ENCODE data around the gene SETD1B.

- TF ChIP-seq, protein P1, sequence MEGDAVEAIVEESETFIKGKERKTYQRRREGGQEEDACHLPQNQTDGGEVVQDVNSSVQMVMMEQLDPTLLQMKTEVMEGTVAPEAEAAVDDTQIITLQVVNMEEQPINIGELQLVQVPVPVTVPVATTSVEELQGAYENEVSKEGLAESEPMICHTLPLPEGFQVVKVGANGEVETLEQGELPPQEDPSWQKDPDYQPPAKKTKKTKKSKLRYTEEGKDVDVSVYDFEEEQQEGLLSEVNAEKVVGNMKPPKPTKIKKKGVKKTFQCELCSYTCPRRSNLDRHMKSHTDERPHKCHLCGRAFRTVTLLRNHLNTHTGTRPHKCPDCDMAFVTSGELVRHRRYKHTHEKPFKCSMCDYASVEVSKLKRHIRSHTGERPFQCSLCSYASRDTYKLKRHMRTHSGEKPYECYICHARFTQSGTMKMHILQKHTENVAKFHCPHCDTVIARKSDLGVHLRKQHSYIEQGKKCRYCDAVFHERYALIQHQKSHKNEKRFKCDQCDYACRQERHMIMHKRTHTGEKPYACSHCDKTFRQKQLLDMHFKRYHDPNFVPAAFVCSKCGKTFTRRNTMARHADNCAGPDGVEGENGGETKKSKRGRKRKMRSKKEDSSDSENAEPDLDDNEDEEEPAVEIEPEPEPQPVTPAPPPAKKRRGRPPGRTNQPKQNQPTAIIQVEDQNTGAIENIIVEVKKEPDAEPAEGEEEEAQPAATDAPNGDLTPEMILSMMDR (IDR thresholded peaks at IDR 0.05; ENCODE audit: borderline replicate concordance, extremely low read depth, low read length, poor library complexity, severe bottlenecking): no peak
- no peak for TF ChIP-seq EZH2 (IDR thresholded peaks at IDR 0.05; ENCODE audit: borderline replicate concordance, low read depth, low read length, severe bottlenecking)
These were observed 13.7 kb upstream of the SETD1B start for GRCh38 chr12:121789800-121790728.

Data from DND-41 (cell line).